ENCODE data around the gene COX11.

GRCh38 chr17:54927525-54927924 lies 40.9 kb downstream of the COX11 start:
- TF ChIP-seq CTCF (IDR thresholded peaks at IDR 0.05) (no peak), POLR2AphosphoS5 (IDR thresholded peaks at IDR 0.05; ENCODE audit: low read depth, low read length) (no peak)
- TF ChIP-seq, protein P1, sequence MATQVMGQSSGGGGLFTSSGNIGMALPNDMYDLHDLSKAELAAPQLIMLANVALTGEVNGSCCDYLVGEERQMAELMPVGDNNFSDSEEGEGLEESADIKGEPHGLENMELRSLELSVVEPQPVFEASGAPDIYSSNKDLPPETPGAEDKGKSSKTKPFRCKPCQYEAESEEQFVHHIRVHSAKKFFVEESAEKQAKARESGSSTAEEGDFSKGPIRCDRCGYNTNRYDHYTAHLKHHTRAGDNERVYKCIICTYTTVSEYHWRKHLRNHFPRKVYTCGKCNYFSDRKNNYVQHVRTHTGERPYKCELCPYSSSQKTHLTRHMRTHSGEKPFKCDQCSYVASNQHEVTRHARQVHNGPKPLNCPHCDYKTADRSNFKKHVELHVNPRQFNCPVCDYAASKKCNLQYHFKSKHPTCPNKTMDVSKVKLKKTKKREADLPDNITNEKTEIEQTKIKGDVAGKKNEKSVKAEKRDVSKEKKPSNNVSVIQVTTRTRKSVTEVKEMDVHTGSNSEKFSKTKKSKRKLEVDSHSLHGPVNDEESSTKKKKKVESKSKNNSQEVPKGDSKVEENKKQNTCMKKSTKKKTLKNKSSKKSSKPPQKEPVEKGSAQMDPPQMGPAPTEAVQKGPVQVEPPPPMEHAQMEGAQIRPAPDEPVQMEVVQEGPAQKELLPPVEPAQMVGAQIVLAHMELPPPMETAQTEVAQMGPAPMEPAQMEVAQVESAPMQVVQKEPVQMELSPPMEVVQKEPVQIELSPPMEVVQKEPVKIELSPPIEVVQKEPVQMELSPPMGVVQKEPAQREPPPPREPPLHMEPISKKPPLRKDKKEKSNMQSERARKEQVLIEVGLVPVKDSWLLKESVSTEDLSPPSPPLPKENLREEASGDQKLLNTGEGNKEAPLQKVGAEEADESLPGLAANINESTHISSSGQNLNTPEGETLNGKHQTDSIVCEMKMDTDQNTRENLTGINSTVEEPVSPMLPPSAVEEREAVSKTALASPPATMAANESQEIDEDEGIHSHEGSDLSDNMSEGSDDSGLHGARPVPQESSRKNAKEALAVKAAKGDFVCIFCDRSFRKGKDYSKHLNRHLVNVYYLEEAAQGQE (IDR thresholded peaks at IDR 0.05; ENCODE audit: insufficient read depth in 1 of 2, low read depth in 2 of 2, low read length in 1 of 2): no peak
